Astrocyte (in vitro differentiated cells and primary cell): ENCODE measurements around the gene RESF1. TPM values are rescaled to one million over a fixed set of nuclear protein-coding genes. Genes with fewer than 3 reads are reported as not detected.

Experiments used
- DNase-seq: peaks from one replicate; pipeline ENCODE4 v3.0.0-alpha.2; 2010; ENCODE audit warnings: low read depth
- FAIRE-seq: peaks from 2 replicates; lab custom pipeline; 2011; peaks lifted over from hg19 to GRCh38; lab: Jason Lieb, UNC
- H2AFZ ChIP-seq: 2 replicates; pipeline ENCODE4 v1.6.0; 2012; ENCODE audit warnings: low read depth, low read length, inconsistent platforms
- H3K27ac ChIP-seq: 2 replicates; pipeline ENCODE4 v1.5.1; 2011; ENCODE audit warnings: low read depth, low read length, inconsistent platforms
- H3K27me3 ChIP-seq: 2 replicates; pipeline ENCODE4 v1.6.0; 2011; ENCODE audit warnings: low read length, inconsistent platforms; ENCODE audit not compliant: insufficient read depth
- H3K36me3 ChIP-seq: 2 replicates; pipeline ENCODE4 v1.5.1; 2011; ENCODE audit warnings: low read length, inconsistent platforms; ENCODE audit not compliant: insufficient read depth
- H3K4me1 ChIP-seq: 2 replicates; pipeline ENCODE4 v1.5.1; 2011; ENCODE audit warnings: low read length, inconsistent platforms; ENCODE audit not compliant: insufficient read depth
- H3K4me2 ChIP-seq: 2 replicates; pipeline ENCODE4 v1.6.0; 2012; ENCODE audit warnings: low read length, inconsistent platforms
- H3K4me3 ChIP-seq: 2 replicates; pipeline ENCODE4 v1.5.1; 2011; ENCODE audit warnings: low read depth, mild to moderate bottlenecking, low read length, inconsistent platforms; ENCODE audit not compliant: insufficient read depth
- H3K79me2 ChIP-seq: 2 replicates; pipeline ENCODE4 v1.6.0; 2012; ENCODE audit warnings: mild to moderate bottlenecking, low read length, inconsistent platforms; ENCODE audit not compliant: insufficient read depth
- H3K9ac ChIP-seq: 2 replicates; pipeline ENCODE4 v1.6.0; 2012; ENCODE audit warnings: mild to moderate bottlenecking, low read length, inconsistent platforms
- H3K9me3 ChIP-seq: 2 replicates; pipeline ENCODE4 v1.5.1; 2012; ENCODE audit warnings: low read depth, mild to moderate bottlenecking, low read length, inconsistent platforms; ENCODE audit not compliant: insufficient read depth
- H4K20me1 ChIP-seq: 2 replicates; pipeline ENCODE4 v1.6.0; 2012; ENCODE audit warnings: low read length, inconsistent platforms; ENCODE audit not compliant: insufficient read depth
- H3K27ac Mint-ChIP-seq: one replicate; pipeline ENCODE4 v1.8.0; 2021; ENCODE audit warnings: mild to moderate bottlenecking, mixed read lengths; ENCODE audit not compliant: unreplicated experiment
- H3K27me3 Mint-ChIP-seq: one replicate; pipeline ENCODE4 v1.8.0; 2021; ENCODE audit warnings: low read depth, mixed read lengths; ENCODE audit not compliant: unreplicated experiment
- H3K36me3 Mint-ChIP-seq: one replicate; pipeline ENCODE4 v1.8.0; 2021; ENCODE audit warnings: low read depth, mixed read lengths; ENCODE audit not compliant: unreplicated experiment
- H3K4me1 Mint-ChIP-seq: one replicate; pipeline ENCODE4 v1.8.0; 2021; ENCODE audit warnings: low read depth, mixed read lengths; ENCODE audit not compliant: unreplicated experiment
- H3K4me3 Mint-ChIP-seq: one replicate; pipeline ENCODE4 v1.8.0; 2021; ENCODE audit warnings: mild to moderate bottlenecking, moderate library complexity, mixed read lengths; ENCODE audit not compliant: unreplicated experiment
- H3K9me3 Mint-ChIP-seq: one replicate; pipeline ENCODE4 v1.8.0; 2021; ENCODE audit warnings: mild to moderate bottlenecking, mixed read lengths; ENCODE audit not compliant: unreplicated experiment
- CTCF ChIP-seq: IDR thresholded peaks from 2 replicates; pipeline ENCODE4 v1.5.1; 2011; ENCODE audit warnings: low read depth, mild to moderate bottlenecking, inconsistent platforms, low read length, moderate library complexity; ENCODE audit not compliant: insufficient read depth
- EZH2 ChIP-seq: IDR thresholded peaks from 2 replicates; pipeline ENCODE4 v1.6.1; 2012; ENCODE audit warnings: mild to moderate bottlenecking, low read length, inconsistent platforms; ENCODE audit not compliant: insufficient read depth
- total RNA-seq: library from RNA; stranded (reverse); gene quantifications from 2 replicates; pipeline ENCODE4 v1.2.1, GENCODE V29; 2021

Gene RESF1
- total RNA-seq, 1 donor from 2014 or later, result 22.2 TPM

- Histone ChIP-seq H3K79me2 (peaks cover 80% of the 10 kb centered on the region), H4K20me1 (peaks cover 43% of the 10 kb centered on the region), H3K9me3 (no peaks in the 10 kb centered on the region), H3K4me2 (no peak overlapping the region), H3K4me1 (peaks cover 9% of the 10 kb centered on the region), H2AFZ (no peak overlapping the region), H3K36me3 (peaks cover 6% of the 10 kb centered on the region), H3K27ac (no peak overlapping the region), H3K4me3 (no peak overlapping the region), H3K27me3 (no peaks in the 10 kb centered on the region), H3K9ac (no peak overlapping the region)
- peaks cover 33% of the 10 kb centered on the region for H3K36me3 Mint-ChIP-seq
- no peak overlapping the region for H3K4me3 Mint-ChIP-seq
- TF ChIP-seq EZH2, result no peak
- no peak for TF ChIP-seq CTCF
- H3K4me1 Mint-ChIP-seq, result peaks cover 22% of the 10 kb centered on the region
- FAIRE-seq, result no peak
- H3K27me3 Mint-ChIP-seq, result no peaks in the 10 kb centered on the region
- H3K27ac Mint-ChIP-seq, result no peak overlapping the region
- no peak for DNase-seq
- H3K9me3 Mint-ChIP-seq, result no peaks in the 10 kb centered on the region
Observed at GRCh38 chr12:31964280-31964679, 5.1 kb downstream of the RESF1 start.

GRCh38 chr12:31965090-31965489, 5.9 kb downstream of the RESF1 start:
- no peak overlapping the region for H3K4me2 ChIP-seq
- peaks cover 6% of the 10 kb centered on the region for H3K36me3 ChIP-seq
- H4K20me1 ChIP-seq, result peaks cover 45% of the 10 kb centered on the region
- no peaks in the 10 kb centered on the region for H3K27me3 ChIP-seq
- Mint-ChIP-seq H3K27ac (no peak overlapping the region), H3K9me3 (no peaks in the 10 kb centered on the region), H3K36me3 (peaks cover 33% of the 10 kb centered on the region), H3K4me3 (peak overlapping the region; percentile 45), H3K4me1 (peaks cover 22% of the 10 kb centered on the region), H3K27me3 (no peaks in the 10 kb centered on the region)
- TF ChIP-seq CTCF (no peak), EZH2 (no peak)
- H3K4me3 ChIP-seq, result no peak overlapping the region
- H3K79me2 ChIP-seq, result peaks cover 86% of the 10 kb centered on the region
- H3K9me3 ChIP-seq, result no peaks in the 10 kb centered on the region
- no peak overlapping the region for H3K27ac ChIP-seq
- no peak for DNase-seq
- no peak overlapping the region for H2AFZ ChIP-seq
- peaks cover 8% of the 10 kb centered on the region for H3K4me1 ChIP-seq
- no peak overlapping the region for H3K9ac ChIP-seq
- no peak for FAIRE-seq

- H3K27me3 ChIP-seq, result no peaks in the 10 kb centered on the region
- H3K4me2 ChIP-seq, result no peak overlapping the region
- Mint-ChIP-seq H3K27ac (no peak overlapping the region), H3K36me3 (peaks cover 36% of the 10 kb centered on the region), H3K9me3 (no peaks in the 10 kb centered on the region), H3K27me3 (no peaks in the 10 kb centered on the region), H3K4me3 (no peak overlapping the region), H3K4me1 (peaks cover 10% of the 10 kb centered on the region)
- no peaks in the 10 kb centered on the region for H3K4me1 ChIP-seq
- no peak overlapping the region for H2AFZ ChIP-seq
- no peak overlapping the region for H3K9ac ChIP-seq
- H3K4me3 ChIP-seq, result no peak overlapping the region
- DNase-seq (no peak), FAIRE-seq (no peak)
- peaks cover 83% of the 10 kb centered on the region for H3K79me2 ChIP-seq
- H3K9me3 ChIP-seq, result no peaks in the 10 kb centered on the region
- H3K36me3 ChIP-seq, result peaks cover 2% of the 10 kb centered on the region
- H4K20me1 ChIP-seq, result peaks cover 30% of the 10 kb centered on the region
- TF ChIP-seq EZH2 (no peak), CTCF (no peak)
- no peak overlapping the region for H3K27ac ChIP-seq
Observed at GRCh38 chr12:31966558-31967205, 7.5 kb downstream of the RESF1 start.
